HG03280 (cell line): ENCODE data around the gene SNIP1.
"Not testable (repeated sequence)": the region's sequence is repeated elsewhere in the genome, so short reads cannot be mapped to it uniquely, and the experiment has no call there.

Experiments used
- ATAC-seq: cut with Tn5 transposase; IDR thresholded peaks from one replicate; pipeline ENCODE4 v1.9.1; 2021; ENCODE audit warnings: mild to moderate bottlenecking, moderate library complexity; ENCODE audit not compliant: unreplicated experiment

Gene SNIP1

GRCh38 chr1:37559957-37560379 lies 5.9 kb upstream of the SNIP1 start:
- ATAC-seq, result not testable (repeated sequence)

- ATAC-seq, result no peak
Observed at GRCh38 chr1:37559080-37559479, 5.0 kb upstream of the SNIP1 start.

- ATAC-seq, result no peak
Observed at GRCh38 chr1:37558411-37558810, 4.3 kb upstream of the SNIP1 start.

- ATAC-seq, result no peak
Observed at GRCh38 chr1:37557402-37557801, 3.3 kb upstream of the SNIP1 start.

- ATAC-seq, result no peak
Observed at GRCh38 chr1:37556712-37557196, 2.7 kb upstream of the SNIP1 start, which contains the start of gene DNALI1. DNALI1 (plus strand) TSS chr1:37556940; CDS start chr1:37556995, 55 bp downstream.

- ATAC-seq, result no peak
Observed at GRCh38 chr1:37553598-37553926, 531 bp downstream of the SNIP1 start.

- no peak for ATAC-seq
Observed at GRCh38 chr1:37549341-37549740, 4.8 kb downstream of the SNIP1 start.

GRCh38 chr1:37545019-37545418 lies 9.1 kb downstream of the SNIP1 start:
- no peak for ATAC-seq

GRCh38 chr1:37544530-37544929 lies 9.6 kb downstream of the SNIP1 start:
- no peak for ATAC-seq

- no peak for ATAC-seq
Observed at GRCh38 chr1:37540036-37540785, 13.9 kb downstream of the SNIP1 start.

GRCh38 chr1:37539154-37539553 lies 14.9 kb downstream of the SNIP1 start:
- ATAC-seq, result not testable (repeated sequence)

GRCh38 chr1:37537378-37537777 lies 16.7 kb downstream of the SNIP1 start:
- ATAC-seq, result no peak

GRCh38 chr1:37533317-37534093 lies 20.6 kb downstream of the SNIP1 start:
- no peak for ATAC-seq

GRCh38 chr1:37532418-37533156 lies 21.5 kb downstream of the SNIP1 start:
- ATAC-seq, result not testable (repeated sequence)

GRCh38 chr1:37529888-37530287 lies 24.2 kb downstream of the SNIP1 start:
- ATAC-seq, result not testable (repeated sequence)

GRCh38 chr1:37519613-37520012 lies 34.5 kb downstream of the SNIP1 start:
- no peak for ATAC-seq

- ATAC-seq, result not testable (repeated sequence)
Observed at GRCh38 chr1:37518929-37519328, 35.2 kb downstream of the SNIP1 start.

- not testable (repeated sequence) for ATAC-seq
Observed at GRCh38 chr1:37518241-37518640, 35.9 kb downstream of the SNIP1 start.

GRCh38 chr1:37517569-37517968 lies 36.5 kb downstream of the SNIP1 start:
- no peak for ATAC-seq

- ATAC-seq, result no peak
Observed at GRCh38 chr1:37515185-37516034, 38.7 kb downstream of the SNIP1 start.
